NCI-H1417 treated with DMSO at 0.1 percent for 48 hours (cell line): ENCODE data around the gene ILRUN.
"Not testable (repeated sequence)": the region's sequence is repeated elsewhere in the genome, so short reads cannot be mapped to it uniquely, and the experiment has no call there.

Experiments used
- DNase-seq: peaks from one replicate; lab custom pipeline; 2025; lab: John Stamatoyannopoulos, UW

The ILRUN gene

GRCh38 chr6:34696739-34697543, at the start of gene ILRUN:
TSS of gene ILRUN (minus strand) at chr6:34696767. CDS start at chr6:34696603, 164 bp downstream.
- DNase-seq, result peak; percentile 70

- DNase-seq, result peak; percentile 19
Measured at GRCh38 chr6:34745277-34746103, 48.9 kb upstream of the ILRUN start.

GRCh38 chr6:34744294-34744647, 47.7 kb upstream of the ILRUN start:
- DNase-seq, result not testable (repeated sequence)

GRCh38 chr6:34743625-34744293, 47.2 kb upstream of the ILRUN start:
- DNase-seq, result no peak

- no peak for DNase-seq
Measured at GRCh38 chr6:34742094-34742493, 45.5 kb upstream of the ILRUN start.

- DNase-seq, result no peak
Measured at GRCh38 chr6:34736823-34737222, 40.3 kb upstream of the ILRUN start.

- DNase-seq, result no peak
Measured at GRCh38 chr6:34731393-34732060, 35.0 kb upstream of the ILRUN start.

GRCh38 chr6:34729631-34730470, 33.3 kb upstream of the ILRUN start:
- no peak for DNase-seq

- DNase-seq, result no peak
Measured at GRCh38 chr6:34726055-34726454, 29.5 kb upstream of the ILRUN start.

- DNase-seq, result no peak
Measured at GRCh38 chr6:34723203-34723602, 26.6 kb upstream of the ILRUN start.

- DNase-seq, result no peak
Measured at GRCh38 chr6:34722451-34722850, 25.9 kb upstream of the ILRUN start.

GRCh38 chr6:34720160-34720559, 23.6 kb upstream of the ILRUN start:
- not testable (repeated sequence) for DNase-seq

- not testable (repeated sequence) for DNase-seq
Measured at GRCh38 chr6:34719646-34720045, 23.1 kb upstream of the ILRUN start.

- DNase-seq, result no peak
Measured at GRCh38 chr6:34718976-34719375, 22.4 kb upstream of the ILRUN start.

- DNase-seq, result no peak
Measured at GRCh38 chr6:34717466-34717865, 20.9 kb upstream of the ILRUN start.

- DNase-seq, result no peak
Measured at GRCh38 chr6:34714663-34715062, 18.1 kb upstream of the ILRUN start.

- not testable (repeated sequence) for DNase-seq
Measured at GRCh38 chr6:34712881-34713280, 16.3 kb upstream of the ILRUN start.

- no peak for DNase-seq
Measured at GRCh38 chr6:34709386-34709785, 12.8 kb upstream of the ILRUN start.

- no peak for DNase-seq
Measured at GRCh38 chr6:34705241-34705640, 8.7 kb upstream of the ILRUN start.

- DNase-seq, result no peak
Measured at GRCh38 chr6:34701199-34701598, 4.6 kb upstream of the ILRUN start.

- no peak for DNase-seq
Measured at GRCh38 chr6:34697904-34698559, 1.5 kb upstream of the ILRUN start.
